K562 (cell line): ENCODE measurements around the gene TAF3. TPM values are rescaled to one million over a fixed set of nuclear protein-coding genes. Genes with fewer than 3 reads are reported as not detected.
"Not testable (repeated sequence)": the region's sequence is repeated elsewhere in the genome, so short reads cannot be mapped to it uniquely, and the experiment has no call there.

Experiments used
- ATAC-seq: fragments of 200-7000 bp; cut with Tn5 transposase; 3 replicates; pipeline ENCODE4 v1.9.1; 2020; ENCODE audit warnings: moderate library complexity
- BruUV-seq: library from RNA; stranded (reverse); fragments of 400-500 nt; replicated peaks from 2 replicates; lab custom pipeline; 2021; lab: Mats Ljungman, UMichigan
- CTCF ChIA-PET: fragments of 300-600 bp; formaldehyde crosslinking; extraction: SDS; loops from one replicate; lab custom pipeline; 2021; ENCODE audit warnings: low intra/inter-chr PET ratio; lab: Yijun Ruan, JAX
- POLR2A ChIA-PET: fragments of 300-600, 350-650 bp; sonication (Branson Sonifier 250); formaldehyde crosslinking; extraction: SDS; loops from one replicate; lab custom pipeline; 2021; ENCODE audit warnings: antibody characterized with exemption, inconsistent platforms; lab: Yijun Ruan, JAX
- DNase-seq, 4 experiments: peaks; one replicate each; pipeline versions ENCODE4 v3.0.0 to v3.0.0-alpha.2; 2011 to 2018; ENCODE audit warnings: low spot score in 3 of 4, mixed read lengths in 3 of 4; ENCODE audit errors: extremely low read depth in 1 of 4
- FAIRE-seq: peaks from 2 replicates; lab custom pipeline; 2011; peaks lifted over from hg19 to GRCh38; lab: Jason Lieb, UNC
- H2AFZ ChIP-seq: 2 replicates; pipeline ENCODE4 v1.6.0; 2011; ENCODE audit warnings: low read depth, low read length, control low read depth, inconsistent platforms
- H3K27ac ChIP-seq: fragments of 200-600 bp; 3 replicates; pipeline ENCODE4 v1.8.0; 2011; ENCODE audit warnings: low read depth, mild to moderate bottlenecking, control low read depth, inconsistent platforms, low read length, moderate library complexity, mixed read lengths; ENCODE audit errors: extremely low read depth
- H3K27me3 ChIP-seq, 2 experiments: fragments of 300-600 bp in 1 of 2; 2 replicates in 1 of 2; 3 replicates in 1 of 2; pipeline versions ENCODE4 v1.6.0 to v1.8.0; 2011; ENCODE audit warnings: inconsistent platforms in 2 of 2, low read length in 2 of 2, mild to moderate bottlenecking in 1 of 2, mixed read lengths in 1 of 2, moderate library complexity in 1 of 2; ENCODE audit not compliant: control insufficient read depth in 2 of 2, insufficient read depth in 2 of 2
- H3K36me3 ChIP-seq: fragments of 300-600 bp; 3 replicates; pipeline ENCODE4 v1.8.0; 2011; ENCODE audit warnings: mild to moderate bottlenecking, low read length, inconsistent platforms; ENCODE audit not compliant: control insufficient read depth, insufficient read depth
- H3K4me1 ChIP-seq, 2 experiments: fragments of 200-600 bp in 1 of 2; replicated peaks in 1 of 2; 2 replicates in 1 of 2; 3 replicates in 1 of 2; pipeline versions ENCODE4 v1.5.1 to v1.8.0; 2011; ENCODE audit warnings: inconsistent platforms in 2 of 2, low read length in 2 of 2, mild to moderate bottlenecking in 1 of 2, mixed read lengths in 1 of 2, moderate library complexity in 1 of 2; ENCODE audit not compliant: control insufficient read depth in 2 of 2, insufficient read depth in 2 of 2
- H3K4me2 ChIP-seq: 2 replicates; pipeline ENCODE4 v1.6.1; 2011; ENCODE audit warnings: low read length, control low read depth, inconsistent platforms, mixed read lengths; ENCODE audit not compliant: insufficient read depth
- H3K4me3 ChIP-seq: fragments of 200-600 bp; sonication (generic), shearing (Covaris generic); 2 replicates; pipeline ENCODE4 v1.5.1; 2016; ENCODE audit warnings: control low read depth, inconsistent platforms
- H3K79me2 ChIP-seq: fragments of 200-600 bp; 3 replicates; pipeline ENCODE4 v1.8.0; 2011; ENCODE audit warnings: low read length, inconsistent platforms; ENCODE audit not compliant: control insufficient read depth, insufficient read depth
- H3K9ac ChIP-seq, 2 experiments: 2 replicates each; pipeline versions ENCODE4 v1.6.0 to v1.6.1; 2011; ENCODE audit warnings: low read depth in 2 of 2, low read length in 2 of 2, control low read depth in 1 of 2, inconsistent platforms in 1 of 2, mild to moderate bottlenecking in 1 of 2, mixed read lengths in 1 of 2; ENCODE audit not compliant: insufficient read depth in 1 of 2
- H3K9me1 ChIP-seq: one replicate; pipeline ENCODE4 v1.6.0; 2011; ENCODE audit warnings: inconsistent platforms, mild to moderate bottlenecking, low read length, moderate library complexity; ENCODE audit not compliant: control insufficient read depth, insufficient read depth
- H3K9me3 ChIP-seq: replicated peaks from 2 replicates; pipeline ENCODE4 v1.5.1; 2011; ENCODE audit warnings: low read depth, low read length, inconsistent platforms; ENCODE audit not compliant: control insufficient read depth, insufficient read depth
- H4K20me1 ChIP-seq: replicated peaks from 2 replicates; pipeline ENCODE4 v1.6.1; 2011; ENCODE audit warnings: low read length, inconsistent platforms, mixed read lengths; ENCODE audit not compliant: control insufficient read depth, insufficient read depth
- ARID2 ChIP-seq: fragments of 450-650 bp; IDR thresholded peaks from 2 replicates; pipeline ENCODE4 v1.6.1; 2017; ENCODE audit warnings: antibody characterized with exemption, mild to moderate bottlenecking
- CHD2 ChIP-seq: IDR thresholded peaks from 2 replicates; pipeline ENCODE4 v1.6.1; 2011; ENCODE audit warnings: low read depth, low read length
- CTBP1 ChIP-seq: fragments of 450-650 bp; IDR thresholded peaks from 2 replicates; pipeline ENCODE4 v1.6.1; 2016; ENCODE audit warnings: borderline replicate concordance
- MYBL2 ChIP-seq, 2 experiments: fragments of 450-650 bp in 1 of 2; sonication (generic) in 1 of 2; formaldehyde crosslinking in 1 of 2; IDR thresholded peaks; 2 replicates each; pipeline versions ENCODE4 v1.6.1 to v1.8.1; 2017 to 2022; ENCODE audit warnings: borderline replicate concordance in 1 of 2, inconsistent platforms in 1 of 2, low read depth in 1 of 2, mild to moderate bottlenecking in 1 of 2, missing genetic modification reagents in 1 of 2, moderate library complexity in 1 of 2
- POLR3A ChIP-seq: IDR thresholded peaks from 2 replicates; pipeline ENCODE4 v1.6.1; 2011; ENCODE audit warnings: borderline replicate concordance, mild to moderate bottlenecking, moderate library complexity; ENCODE audit not compliant: insufficient read length, insufficient read depth; ENCODE audit errors: extremely low read depth
- ZNF280A ChIP-seq: fragments of 450-650 bp; IDR thresholded peaks from 2 replicates; pipeline ENCODE4 v1.6.1; 2018; ENCODE audit warnings: mild to moderate bottlenecking, low read depth; ENCODE audit not compliant: partially characterized antibody
- ZNF780A ChIP-seq: fragments of 250-450 bp; sonication (Bioruptor Pico); IDR thresholded peaks from 2 replicates; pipeline ENCODE4 v1.5.0; 2021; ENCODE audit warnings: mild to moderate bottlenecking
- ZSCAN29 ChIP-seq: fragments of 450-650 bp; IDR thresholded peaks from 2 replicates; pipeline ENCODE4 v1.6.1; 2017
- WGBS: fragments of 100-300 bp; shearing (Covaris generic); methylation state at CpG from one replicate; pipeline ENCODE4 v1.1.6; 2016; ENCODE audit warnings: low coverage, mixed read lengths; ENCODE audit not compliant: insufficient coverage; ENCODE audit errors: missing lambda C conversion rate; 5-methylcytosine and 5-hydroxymethylcytosine counted together
- in situ Hi-C: fragments of 300-500 bp; cut with MboI; formaldehyde crosslinking; loops from 4 replicates; pipeline ENCODE4 v1.15.0; 2018; ENCODE audit warnings: inconsistent platforms, mixed read lengths
- intact Hi-C: fragments of 100-400 bp; cut with micrococcal nuclease; formaldehyde crosslinking; loops from 2 replicates; pipeline ENCODE4 v1.14.2; 2022
- polyA plus RNA-seq, 8 experiments: library from polyadenylated mRNA; depleted of rRNA in 4 of 8; stranded (reverse) in 5 of 8; unstranded in 3 of 8; fragments of >200 nt; fragmentation: Nextera tagmentation in 2 of 8; fragmentation: Illumina TruSeq in 1 of 8; extraction: Ambion mirVana in 2 of 8; extraction: Trizol in 1 of 8; gene quantifications; 2 replicates each; pipeline versions ENCODE4 v1.2.1 to v1.2.3, GENCODE V29; 2011 to 2014; ENCODE audit warnings: inconsistent platforms in 1 of 8, missing spikeins in 1 of 8
- total RNA-seq, 7 experiments: library from RNA; depleted of rRNA in 6 of 7; stranded (reverse); fragments of >200 nt in 6 of 7; fragmentation: Illumina TruSeq in 2 of 7; extraction: Trizol in 2 of 7; gene quantifications; 2 replicates each; pipeline versions ENCODE4 v1.2.1 to v1.2.3, GENCODE V29; 2011 to 2021; ENCODE audit warnings: low replicate concordance in 1 of 7
- TF ChIP-seq, protein P1 (sequence below): sonication (generic); formaldehyde crosslinking; IDR thresholded peaks from 2 replicates; pipeline ENCODE4 v1.8.1; 2023; ENCODE audit warnings: mild to moderate bottlenecking, missing genetic modification reagents
- TF ChIP-seq, protein P2 (sequence below): sonication (generic); formaldehyde crosslinking; IDR thresholded peaks from 2 replicates; pipeline ENCODE4 v1.8.1; 2023; ENCODE audit warnings: mild to moderate bottlenecking, missing genetic modification reagents

TAF3 gene
- total and polyA plus RNA-seq, 9 of the 15 experiments (the other 6 are each of a cell fraction or from before 2014, with no cell fraction given): 1.5 to 9.9 (median 4.1) TPM

DNA sequence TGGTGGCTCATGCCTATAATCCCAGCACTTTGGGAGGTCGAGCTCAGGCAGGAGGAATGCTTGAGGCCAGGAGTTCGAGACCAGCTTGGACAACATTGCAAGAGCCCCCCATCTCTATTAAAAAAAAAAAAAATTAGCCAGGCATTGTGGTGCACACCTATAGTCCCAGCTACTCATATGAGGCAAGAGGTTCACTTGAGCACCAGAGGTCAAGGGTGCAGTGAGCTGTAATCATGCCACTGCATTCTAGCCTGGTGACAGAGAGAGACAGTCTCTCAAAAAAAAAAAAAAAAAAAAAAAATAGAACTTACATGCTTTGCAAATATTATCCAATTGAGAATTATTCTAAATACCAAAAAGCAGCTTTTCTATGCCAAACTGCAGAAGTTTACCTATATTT, 41.5 kb upstream of the TAF3 start:
- H3K4me3 ChIP-seq: no peak overlapping the region
- in situ Hi-C loops (no loop called here), intact Hi-C loops (no loop called here)
- POLR2A ChIA-PET: interaction anchor here (0.6 to 1.3 kb wide), 3 partner anchors 13 to 649 kb away, joined by 3 to 4 read pairs (median 3); no protein-coding TSS in a partner anchor
- peaks cover 70% of the 10 kb centered on the region for H3K36me3 ChIP-seq
- H3K4me1 ChIP-seq: no peaks in the 10 kb centered on the region
- no peak for TF ChIP-seq CHD2
- no peak for TF ChIP-seq CTBP1
- TF ChIP-seq ZNF280A: no peak
- no peak for TF ChIP-seq MYBL2 (IDR thresholded peaks at IDR 0.05; ENCODE audit: low read depth)
- TF ChIP-seq MYBL2 (CRISPR knock-in tag; IDR thresholded peaks at IDR 0.05; ENCODE audit: borderline replicate concordance): no peak
- no peak for TF ChIP-seq ARID2
- TF ChIP-seq POLR3A: no peak
- TF ChIP-seq, protein P1, sequence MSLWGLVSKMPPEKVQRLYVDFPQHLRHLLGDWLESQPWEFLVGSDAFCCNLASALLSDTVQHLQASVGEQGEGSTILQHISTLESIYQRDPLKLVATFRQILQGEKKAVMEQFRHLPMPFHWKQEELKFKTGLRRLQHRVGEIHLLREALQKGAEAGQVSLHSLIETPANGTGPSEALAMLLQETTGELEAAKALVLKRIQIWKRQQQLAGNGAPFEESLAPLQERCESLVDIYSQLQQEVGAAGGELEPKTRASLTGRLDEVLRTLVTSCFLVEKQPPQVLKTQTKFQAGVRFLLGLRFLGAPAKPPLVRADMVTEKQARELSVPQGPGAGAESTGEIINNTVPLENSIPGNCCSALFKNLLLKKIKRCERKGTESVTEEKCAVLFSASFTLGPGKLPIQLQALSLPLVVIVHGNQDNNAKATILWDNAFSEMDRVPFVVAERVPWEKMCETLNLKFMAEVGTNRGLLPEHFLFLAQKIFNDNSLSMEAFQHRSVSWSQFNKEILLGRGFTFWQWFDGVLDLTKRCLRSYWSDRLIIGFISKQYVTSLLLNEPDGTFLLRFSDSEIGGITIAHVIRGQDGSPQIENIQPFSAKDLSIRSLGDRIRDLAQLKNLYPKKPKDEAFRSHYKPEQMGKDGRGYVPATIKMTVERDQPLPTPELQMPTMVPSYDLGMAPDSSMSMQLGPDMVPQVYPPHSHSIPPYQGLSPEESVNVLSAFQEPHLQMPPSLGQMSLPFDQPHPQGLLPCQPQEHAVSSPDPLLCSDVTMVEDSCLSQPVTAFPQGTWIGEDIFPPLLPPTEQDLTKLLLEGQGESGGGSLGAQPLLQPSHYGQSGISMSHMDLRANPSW (CRISPR knock-in tag): no peak
- no peak for TF ChIP-seq ZSCAN29
- TF ChIP-seq ZNF780A (CRISPR knock-in tag): no peak
- TF ChIP-seq, protein P2, sequence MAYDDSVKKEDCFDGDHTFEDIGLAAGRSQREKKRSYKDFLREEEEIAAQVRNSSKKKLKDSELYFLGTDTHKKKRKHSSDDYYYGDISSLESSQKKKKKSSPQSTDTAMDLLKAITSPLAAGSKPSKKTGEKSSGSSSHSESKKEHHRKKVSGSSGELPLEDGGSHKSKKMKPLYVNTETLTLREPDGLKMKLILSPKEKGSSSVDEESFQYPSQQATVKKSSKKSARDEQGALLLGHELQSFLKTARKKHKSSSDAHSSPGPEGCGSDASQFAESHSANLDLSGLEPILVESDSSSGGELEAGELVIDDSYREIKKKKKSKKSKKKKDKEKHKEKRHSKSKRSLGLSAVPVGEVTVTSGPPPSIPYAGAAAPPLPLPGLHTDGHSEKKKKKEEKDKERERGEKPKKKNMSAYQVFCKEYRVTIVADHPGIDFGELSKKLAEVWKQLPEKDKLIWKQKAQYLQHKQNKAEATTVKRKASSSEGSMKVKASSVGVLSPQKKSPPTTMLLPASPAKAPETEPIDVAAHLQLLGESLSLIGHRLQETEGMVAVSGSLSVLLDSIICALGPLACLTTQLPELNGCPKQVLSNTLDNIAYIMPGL (CRISPR knock-in tag): no peak
- no peaks in the 10 kb centered on the region for H3K79me2 ChIP-seq
- no peak for ATAC-seq
- BruUV-seq: no TSS peak
- H3K27ac ChIP-seq: no peak overlapping the region
- CTCF ChIA-PET: no interaction called here
- H3K9me1 ChIP-seq: no peaks in the 10 kb centered on the region
- H2AFZ ChIP-seq: no peak overlapping the region
- no peak for DNase-seq
- WGBS: 83% methylated on average over 1 of the region's 2 CpGs
- H3K9me3 ChIP-seq: no peaks in the 10 kb centered on the region
- H3K4me2 ChIP-seq: no peak overlapping the region
- H3K27me3 ChIP-seq: no peaks in the 10 kb centered on the region
- no peaks in the 10 kb centered on the region for H4K20me1 ChIP-seq
- FAIRE-seq: no peak
- no peak overlapping the region for H3K9ac ChIP-seq

DNA sequence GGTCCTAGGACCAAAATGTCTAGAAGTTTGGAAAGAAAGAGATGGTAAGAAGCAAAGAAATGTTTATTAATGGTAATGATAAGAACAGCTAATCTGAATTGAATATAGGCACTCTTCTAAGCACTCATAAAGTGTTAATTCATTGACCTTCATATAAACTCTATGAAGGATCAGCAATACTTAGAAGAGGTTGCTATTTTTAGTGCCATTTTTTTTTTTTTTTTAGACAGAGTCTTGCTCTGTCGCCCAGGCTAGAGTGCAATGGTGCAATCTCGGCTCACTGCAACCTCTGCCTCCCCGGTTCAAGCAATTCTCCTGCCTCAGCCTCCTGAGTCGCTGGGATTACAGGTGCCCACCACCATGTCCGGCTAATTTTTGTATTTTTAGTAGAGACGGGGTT, 36.1 kb upstream of the TAF3 start:
- H3K4me3 ChIP-seq, ATAC-seq, in situ Hi-C loops, intact Hi-C loops, H3K9me3 ChIP-seq, H3K27ac ChIP-seq, H2AFZ ChIP-seq, H3K27me3 ChIP-seq, H4K20me1 ChIP-seq, FAIRE-seq, DNase-seq, H3K4me1 ChIP-seq, H3K4me2 ChIP-seq, BruUV-seq, CTCF ChIA-PET, H3K9ac ChIP-seq, H3K9me1 ChIP-seq, POLR2A ChIA-PET: not testable (repeated sequence)
- Histone ChIP-seq H3K36me3 (peaks cover 42% of the 10 kb centered on the region), H3K79me2 (peaks cover 44% of the 10 kb centered on the region)
- 84% methylated on average over 6 of the region's 6 CpGs for WGBS
